Transverse colon (tissue), 4 donors: Measurements from ENCODE around the gene CFC1B.
"Not testable (repeated sequence)": the region's sequence is repeated elsewhere in the genome, so short reads cannot be mapped to it uniquely, and the experiment has no call there.

Experiments
- CTCF ChIP-seq, 5 experiments: fragments of 200-600 bp in 3 of 5; fragments of 450-650 bp in 2 of 5; sonication (generic) in 3 of 5; IDR thresholded peaks; 1 replicate in 2 of 5; 2 replicates in 3 of 5; pipeline ENCODE4 v1.5.1; 2016 to 2017; ENCODE audit warnings: antibody characterized with exemption in 5 of 5, inconsistent platforms in 3 of 5, mild to moderate bottlenecking in 2 of 5, moderate library complexity in 1 of 5
- EP300 ChIP-seq: sonication (generic); formaldehyde crosslinking; IDR thresholded peaks from one replicate; pipeline ENCODE4 v1.6.1; 2017; ENCODE audit warnings: antibody characterized with exemption, low read depth
- POLR2A ChIP-seq: fragments of 450-650 bp; IDR thresholded peaks from one replicate; pipeline ENCODE4 v1.6.1; 2016; ENCODE audit warnings: antibody characterized with exemption, mild to moderate bottlenecking, moderate library complexity
- POLR2AphosphoS5 ChIP-seq, 3 donors: sonication (generic); formaldehyde crosslinking; IDR thresholded peaks; one replicate each; pipeline ENCODE4 v1.6.1; 2016; ENCODE audit warnings: antibody characterized with exemption in 3 of 3

- not testable (repeated sequence) for TF ChIP-seq EP300; CTCF (IDR thresholded peaks at IDR 0.05); POLR2AphosphoS5 (IDR thresholded peaks at IDR 0.05); POLR2A
Observed at GRCh38 chr2:130577559-130577958, 56.5 kb downstream of the CFC1B start.
